GM12878 (cell line): ENCODE results near the gene MCC. TPM values are rescaled to one million over a fixed set of nuclear protein-coding genes. Genes with fewer than 3 reads are reported as not detected.

ENCODE experiments used
- CHD2 ChIP-seq: IDR thresholded peaks from 2 replicates; pipeline ENCODE4 v1.6.1; 2011; ENCODE audit warnings: low read depth, low read length, improper control_type of control experiment, borderline replicate concordance
- DPF2 ChIP-seq: fragments of 450-650 bp; IDR thresholded peaks from 2 replicates; pipeline ENCODE4 v1.6.1; 2017; ENCODE audit warnings: mild to moderate bottlenecking
- E4F1 ChIP-seq: fragments of 450-650 bp; IDR thresholded peaks from 2 replicates; pipeline ENCODE4 v1.6.1; 2018; ENCODE audit warnings: borderline replicate concordance, mild to moderate bottlenecking; ENCODE audit not compliant: partially characterized antibody
- EP300 ChIP-seq, 2 experiments: fragments of 150-350 bp in 1 of 2; IDR thresholded peaks; 2 replicates each; pipeline ENCODE4 v1.6.1; 2011 to 2012; ENCODE audit warnings: low read depth in 2 of 2, low read length in 2 of 2, borderline replicate concordance in 1 of 2, improper control_type of control experiment in 1 of 2, inconsistent platforms in 1 of 2; ENCODE audit not compliant: control insufficient read depth in 1 of 2
- ETV6 ChIP-seq, 2 experiments: fragments of 450-650 bp in 1 of 2; IDR thresholded peaks in 1 of 2; conservative IDR thresholded peaks in 1 of 2; 2 replicates each; pipeline ENCODE4 v1.6.1; 2014; ENCODE audit warnings: antibody characterized with exemption in 1 of 2, borderline replicate concordance in 1 of 2, low read depth in 1 of 2, mild to moderate bottlenecking in 1 of 2, moderate library complexity in 1 of 2
- EZH2 ChIP-seq: IDR thresholded peaks from 2 replicates; pipeline ENCODE4 v1.6.1; 2012; ENCODE audit warnings: low read depth, mild to moderate bottlenecking, control low read depth, inconsistent platforms, low read length, borderline replicate concordance; ENCODE audit not compliant: control insufficient read depth
- HDGF ChIP-seq: fragments of 450-650 bp; IDR thresholded peaks from 2 replicates; pipeline ENCODE4 v1.6.1; 2016; ENCODE audit warnings: antibody characterized with exemption
- HSF1 ChIP-seq: fragments of 150-350 bp; IDR thresholded peaks from 2 replicates; pipeline ENCODE4 v1.6.1; 2014; ENCODE audit warnings: mild to moderate bottlenecking, low read depth, low read length
- JUNB ChIP-seq: IDR thresholded peaks from 2 replicates; pipeline ENCODE4 v1.6.1; 2016; ENCODE audit warnings: antibody characterized with exemption, mild to moderate bottlenecking
- NFYB ChIP-seq: IDR thresholded peaks from 2 replicates; pipeline ENCODE4 v1.6.1; 2011; ENCODE audit warnings: low read depth, mild to moderate bottlenecking, low read length, improper control_type of control experiment, moderate library complexity; ENCODE audit not compliant: insufficient read depth
- RBBP5 ChIP-seq: fragments of 200-600 bp; sonication (generic); conservative IDR thresholded peaks from 2 replicates; pipeline ENCODE4 v1.6.1; 2016
- RELA ChIP-seq: fragments of 450-650 bp; IDR thresholded peaks from 2 replicates; pipeline ENCODE4 v1.8.0; 2014; ENCODE audit warnings: borderline replicate concordance; ENCODE audit not compliant: partially characterized antibody
- RUNX3 ChIP-seq: IDR thresholded peaks from 2 replicates; pipeline ENCODE4 v1.6.1; 2012; ENCODE audit warnings: low read length, inconsistent platforms
- SKIL ChIP-seq: fragments of 450-650 bp; IDR thresholded peaks from 2 replicates; pipeline ENCODE4 v1.6.1; 2017; ENCODE audit warnings: mild to moderate bottlenecking, low read depth, inconsistent platforms; ENCODE audit not compliant: poor library complexity, severe bottlenecking
- SMAD1 ChIP-seq: fragments of 450-650 bp; IDR thresholded peaks from 2 replicates; pipeline ENCODE4 v1.6.1; 2018; ENCODE audit warnings: mild to moderate bottlenecking, low read depth; ENCODE audit not compliant: partially characterized antibody
- SMC3 ChIP-seq: IDR thresholded peaks from 2 replicates; pipeline ENCODE4 v1.6.1; 2011; ENCODE audit warnings: low read length, improper control_type of control experiment, borderline replicate concordance
- ZBTB11 ChIP-seq: fragments of 450-650 bp; formaldehyde crosslinking; IDR thresholded peaks from 2 replicates; pipeline ENCODE4 v1.5.0; 2022; ENCODE audit warnings: mild to moderate bottlenecking, missing genetic modification characterization
- ZZZ3 ChIP-seq: IDR thresholded peaks from 2 replicates; pipeline ENCODE4 v1.6.1; 2011; ENCODE audit warnings: low read depth; ENCODE audit not compliant: control insufficient read depth, insufficient read length
- polyA plus RNA-seq, 11 experiments: library from polyadenylated mRNA; depleted of rRNA in 4 of 11; unstranded in 6 of 11; stranded (reverse) in 5 of 11; fragments of >200 nt; fragmentation: Nextera tagmentation in 4 of 11; fragmentation: Illumina TruSeq in 1 of 11; extraction: Ambion mirVana in 4 of 11; extraction: Trizol in 1 of 11; gene quantifications; 1 replicate in 1 of 11; 2 replicates in 10 of 11; pipeline versions ENCODE4 v1.2.1 to v1.2.3, GENCODE V29; 2011 to 2016; ENCODE audit warnings: inconsistent platforms in 2 of 11, missing spikeins in 2 of 11, low read depth in 1 of 11
- total RNA-seq, 4 experiments: library from RNA; depleted of rRNA in 3 of 4; stranded (reverse); fragments of >200 nt in 3 of 4; fragmentation: Illumina TruSeq in 1 of 4; extraction: Trizol in 1 of 4; gene quantifications; 2 replicates each; pipeline versions ENCODE4 v1.2.1 to v1.2.3, GENCODE V29; 2013 to 2021

MCC gene
- total and polyA plus RNA-seq, 10 of the 15 experiments (the other 5 are each of a cell fraction or from before 2014, with no cell fraction given) = 0.03 to 0.86 (median 0.16) TPM

- TF ChIP-seq ZBTB11 (CRISPR knock-in tag) = no peak
- TF ChIP-seq E4F1 = peak; percentile 48
- no peak for TF ChIP-seq EZH2
- no peak for TF ChIP-seq SMC3
- 0 out of 2 replicates have a peak, but pooled peaks have one; percentile 25 for TF ChIP-seq RUNX3
- peak; percentile 91 for TF ChIP-seq CHD2
- peak in 1 of 2 experiments; percentile 61; a peak in 1 of 4 replicates for TF ChIP-seq ETV6 (conservative IDR thresholded peaks at IDR 0.05 in 1 of 2, IDR thresholded peaks at IDR 0.05 in 1 of 2; ENCODE audit: borderline replicate concordance in 1 of 2, low read depth in 1 of 2)
- TF ChIP-seq DPF2 = no peak; the same call in 1 of the 2 replicates
- peak; percentile 94 for TF ChIP-seq NFYB
- no peak for TF ChIP-seq RBBP5
- TF ChIP-seq EP300 (IDR thresholded peaks at IDR 0.05; ENCODE audit: borderline replicate concordance in 1 of 2, control insufficient read depth in 1 of 2, low read depth in 2 of 2, low read length in 2 of 2) = no peak
- no peak for TF ChIP-seq SKIL
- TF ChIP-seq RELA = no peak
- TF ChIP-seq HSF1 = no peak
- TF ChIP-seq HDGF = 0 out of 2 replicates have a peak, but pooled peaks have one; percentile 21
- no peak for TF ChIP-seq JUNB
- TF ChIP-seq ZZZ3 = no peak
- TF ChIP-seq SMAD1 = no peak
Measured at GRCh38 chr5:112976432-112977309, 511.6 kb downstream of the MCC start, which contains the start of gene DCP2 (continued).
